ENCODE measurements around the gene PATL1.

The PATL1 gene

GRCh38 chr11:59611570-59612565 is 57.0 kb downstream of the PATL1 start:
- no peak for DNase-seq

GRCh38 chr11:59610289-59610688 is 58.5 kb downstream of the PATL1 start:
- DNase-seq: no peak

- no peak for DNase-seq
These were observed 61.0 kb downstream of the PATL1 start for GRCh38 chr11:59607703-59608454.

GRCh38 chr11:59602432-59602831 is 66.4 kb downstream of the PATL1 start:
- DNase-seq: no peak

- DNase-seq: no peak
These were observed 67.0 kb downstream of the PATL1 start for GRCh38 chr11:59601788-59602187.

- DNase-seq: no peak
These were observed 68.2 kb downstream of the PATL1 start for GRCh38 chr11:59600636-59601035.

- DNase-seq: no peak
These were observed 68.6 kb downstream of the PATL1 start for GRCh38 chr11:59600234-59600633.

- DNase-seq: no peak
These were observed 69.9 kb downstream of the PATL1 start for GRCh38 chr11:59598961-59599360.

All from activated CD4-positive, alpha-beta T cell treated with anti-CD3 and anti-CD28 coated beads, Interleukin-2, amount 50 U/mL, for 1 hour (primary cell).